GM21515 (cell line): Measurements from ENCODE around the gene CYFIP1.

Experiments
- ATAC-seq: cut with Tn5 transposase; IDR thresholded peaks from one replicate; pipeline ENCODE4 v1.9.1; 2021; ENCODE audit not compliant: unreplicated experiment

CYFIP1 gene

DNA sequence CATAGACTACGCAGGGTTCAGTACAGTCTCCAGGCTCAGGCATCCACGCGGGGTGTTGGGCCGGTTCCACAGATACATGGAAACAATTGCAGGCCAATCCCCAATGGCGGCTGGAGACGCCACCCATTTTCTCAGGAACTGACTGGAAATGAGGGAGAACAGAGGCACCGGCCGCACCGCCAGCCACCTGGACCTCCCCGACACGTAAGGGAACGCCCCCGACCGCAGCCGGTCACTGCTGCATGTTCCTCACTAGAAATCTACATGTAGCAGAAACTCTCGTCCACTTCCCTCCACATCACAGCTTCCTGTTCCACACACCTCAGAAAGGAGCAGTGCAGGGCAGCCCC, 29.2 kb downstream of the CYFIP1 start:
- ATAC-seq, result no peak

GRCh38 chr15:22950256-22950990, 29.7 kb downstream of the CYFIP1 start:
- ATAC-seq, result no peak

DNA sequence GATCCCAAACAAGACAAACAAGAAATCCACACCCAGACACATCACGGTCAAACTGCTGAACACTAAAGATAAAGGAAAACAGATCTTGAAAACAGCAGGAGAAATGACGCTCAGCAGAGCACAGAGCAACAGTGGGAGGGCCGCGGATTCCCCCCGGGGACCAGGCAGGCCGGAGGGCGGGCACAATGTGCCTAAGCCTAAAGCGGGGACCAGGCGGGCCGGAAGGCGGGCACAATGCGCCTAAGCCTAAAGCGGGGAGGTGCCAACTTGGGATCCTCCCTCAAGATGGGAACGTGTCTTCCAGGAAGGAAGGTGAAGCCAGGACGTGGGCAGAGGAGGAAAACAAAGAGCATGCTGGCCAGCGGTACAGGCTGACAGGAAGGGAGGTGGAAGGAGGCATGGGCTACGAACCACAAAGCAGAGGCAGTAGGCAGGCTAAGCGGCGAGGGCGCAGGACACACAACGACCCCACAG, 31.1 kb downstream of the CYFIP1 start:
- ATAC-seq, result peak; percentile 78

DNA sequence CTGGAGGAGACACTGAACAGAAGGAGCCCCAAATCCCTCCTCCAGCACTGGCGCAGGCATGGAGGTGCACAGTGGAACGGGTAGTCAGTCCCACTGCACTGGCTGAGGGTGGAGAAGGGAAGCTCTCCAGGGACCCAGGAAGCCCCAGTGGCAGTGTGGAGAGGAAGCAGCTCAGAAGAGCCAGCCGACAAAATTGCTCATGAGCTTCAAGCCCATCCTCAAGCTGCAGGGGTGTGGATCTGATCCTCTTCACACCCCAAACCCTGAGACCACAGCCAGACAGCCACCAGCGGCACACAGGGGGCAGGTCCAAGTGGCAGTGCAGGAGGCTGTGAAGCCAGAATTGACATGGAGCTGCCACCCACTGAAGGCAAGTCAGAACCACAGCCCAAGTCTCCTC, 32.1 kb downstream of the CYFIP1 start:
- ATAC-seq, result no peak

DNA sequence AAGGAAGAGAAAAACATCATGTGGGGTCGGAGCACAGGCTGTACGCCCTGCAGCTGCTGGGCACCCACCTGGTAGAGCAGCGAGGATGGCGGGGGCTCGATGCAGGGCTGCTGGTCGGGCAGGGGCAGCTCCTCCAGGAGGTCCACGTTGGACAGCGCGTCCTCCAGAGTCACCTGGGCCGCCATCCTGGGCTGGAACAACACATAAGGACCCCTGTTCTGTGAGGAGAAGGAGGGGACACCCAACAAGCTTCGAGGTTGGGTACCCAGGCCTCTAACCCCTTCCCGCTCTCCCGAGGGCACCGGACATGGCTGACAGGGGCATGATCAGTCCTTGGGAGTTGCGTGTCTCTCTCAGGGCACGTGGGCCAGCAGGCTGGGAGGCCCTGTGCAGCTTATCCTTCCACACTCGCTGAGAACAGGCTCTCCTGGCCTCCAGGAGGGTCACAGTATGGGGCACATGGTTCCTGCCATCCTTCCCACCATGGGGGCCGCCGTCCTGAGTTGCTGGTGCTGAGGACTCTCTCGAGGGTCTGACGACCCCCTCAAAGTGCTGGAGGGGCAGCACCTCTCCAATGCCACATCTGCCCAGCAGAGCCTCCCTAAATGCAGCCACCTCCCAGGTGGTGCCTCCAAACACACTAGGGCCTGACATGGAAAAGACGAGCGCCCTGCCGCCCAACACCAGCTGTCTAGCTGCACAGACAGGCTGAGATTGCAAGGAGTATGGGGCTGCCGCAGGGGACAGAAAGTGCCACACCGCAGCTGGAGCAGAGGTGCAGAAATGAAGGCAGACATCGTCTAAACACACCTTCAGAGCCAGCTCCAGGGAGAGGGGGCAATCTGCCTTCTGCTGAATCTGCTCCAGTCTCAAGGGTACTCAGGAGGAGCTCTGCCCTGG, 32.8 kb downstream of the CYFIP1 start:
- ATAC-seq, result no peak

- ATAC-seq, result no peak
Observed at GRCh38 chr15:22945071-22945470, 35.1 kb downstream of the CYFIP1 start.

GRCh38 chr15:22944651-22945050, 35.5 kb downstream of the CYFIP1 start:
- ATAC-seq, result no peak

DNA sequence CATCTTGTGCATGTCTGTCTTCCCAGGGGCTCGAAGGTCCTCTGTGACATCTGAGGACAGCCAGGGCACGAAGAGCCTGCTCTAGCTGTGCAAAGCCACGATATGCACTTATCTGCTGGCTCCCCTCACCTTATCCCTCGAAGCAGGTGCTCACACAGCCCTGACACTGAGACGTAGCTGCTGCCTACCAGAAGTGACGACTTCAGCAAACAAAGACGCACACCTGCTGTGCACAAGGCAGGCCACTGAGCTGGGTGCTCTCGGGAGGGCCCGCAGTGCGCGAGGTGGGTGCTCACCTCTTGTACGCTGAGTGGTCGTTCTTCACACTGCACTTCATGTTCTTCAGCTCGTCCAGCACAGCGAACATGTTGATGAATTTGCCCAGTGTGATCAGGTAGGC, 37.3 kb downstream of the CYFIP1 start:
- no peak for ATAC-seq

GRCh38 chr15:22942306-22942855, 37.8 kb downstream of the CYFIP1 start:
- ATAC-seq, result no peak

DNA sequence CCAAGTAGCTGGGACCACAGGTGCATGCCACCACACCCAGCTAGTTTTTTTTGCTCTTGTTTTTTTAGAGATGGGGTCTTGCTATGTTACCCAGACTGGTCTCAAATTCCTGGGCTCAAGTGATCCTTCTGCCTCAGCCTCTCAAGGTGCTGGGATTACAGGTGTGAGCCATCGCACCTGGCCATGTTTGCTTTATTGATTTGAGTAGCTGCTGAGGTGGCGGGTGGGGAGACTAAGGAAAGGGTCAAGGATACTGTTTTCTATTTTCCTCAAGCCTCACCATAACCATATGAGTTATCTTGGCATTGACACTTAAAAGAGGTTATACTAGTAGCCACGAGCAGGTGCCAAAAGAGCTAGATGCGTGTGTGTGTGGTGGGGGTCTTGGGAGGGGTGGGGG, 39.0 kb downstream of the CYFIP1 start:
- no peak for ATAC-seq

DNA sequence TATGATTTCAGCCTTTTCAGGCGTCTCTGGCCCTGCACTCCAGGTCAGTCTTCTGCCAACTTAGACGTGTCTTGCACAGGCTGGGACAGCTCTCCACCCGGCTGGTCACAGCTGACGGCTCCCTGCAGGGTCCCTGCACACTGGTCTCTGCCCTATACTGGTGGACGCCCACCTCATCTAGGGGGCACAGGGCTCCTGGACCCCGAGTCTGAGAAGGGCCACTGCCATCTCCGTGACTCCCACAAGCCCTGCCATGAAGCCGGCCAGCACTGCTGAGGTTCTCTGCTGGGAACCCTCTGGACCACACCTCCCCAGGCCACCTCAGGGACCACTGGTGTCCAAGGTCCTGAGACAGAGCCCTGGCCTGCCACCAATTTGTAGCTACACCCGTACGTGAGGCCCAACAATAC, 40.5 kb downstream of the CYFIP1 start:
- no peak for ATAC-seq

- no peak for ATAC-seq
Observed at GRCh38 chr15:22939051-22939450, 41.1 kb downstream of the CYFIP1 start.

DNA sequence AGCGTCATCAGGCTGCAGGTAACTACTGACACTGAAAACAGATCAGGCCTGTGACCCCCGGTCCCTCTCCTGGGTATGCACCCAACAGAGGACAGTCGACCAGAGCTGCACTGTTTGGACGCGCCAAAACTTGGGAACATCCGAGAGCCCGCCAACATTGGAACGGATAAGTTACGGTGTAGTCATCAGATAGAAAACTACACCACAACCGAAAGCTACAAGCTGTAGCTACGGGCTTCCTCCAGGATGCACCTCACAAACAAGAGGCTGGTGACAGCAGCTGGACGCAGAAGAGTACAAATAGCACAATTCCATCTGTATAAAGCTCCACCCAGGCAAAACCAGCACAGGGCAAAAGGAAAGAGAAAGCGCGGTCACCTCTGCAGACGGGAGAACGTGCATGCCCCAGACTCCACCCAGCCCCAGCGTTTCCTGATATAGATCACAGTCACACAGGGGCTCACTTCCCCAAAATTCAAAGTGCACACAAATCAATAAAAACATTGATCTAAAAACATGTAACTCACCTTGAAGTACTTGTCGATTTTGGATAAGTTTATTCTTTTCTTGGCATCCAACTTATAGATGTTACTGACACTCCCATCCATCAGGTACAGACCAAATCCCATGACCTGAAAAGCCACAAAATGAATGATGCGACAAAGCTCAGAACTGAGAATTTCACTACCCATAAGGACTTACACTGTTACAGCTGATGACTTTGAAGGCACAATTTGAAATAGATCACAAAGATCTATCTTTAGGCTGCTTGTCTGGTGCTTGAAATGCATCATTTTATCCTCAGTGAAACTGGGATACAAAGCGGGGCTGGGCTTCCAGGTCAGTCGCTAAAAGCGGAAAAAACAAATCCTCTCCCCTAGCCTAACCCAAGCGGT, 43.3 kb downstream of the CYFIP1 start:
- ATAC-seq, result peak; percentile 85

DNA sequence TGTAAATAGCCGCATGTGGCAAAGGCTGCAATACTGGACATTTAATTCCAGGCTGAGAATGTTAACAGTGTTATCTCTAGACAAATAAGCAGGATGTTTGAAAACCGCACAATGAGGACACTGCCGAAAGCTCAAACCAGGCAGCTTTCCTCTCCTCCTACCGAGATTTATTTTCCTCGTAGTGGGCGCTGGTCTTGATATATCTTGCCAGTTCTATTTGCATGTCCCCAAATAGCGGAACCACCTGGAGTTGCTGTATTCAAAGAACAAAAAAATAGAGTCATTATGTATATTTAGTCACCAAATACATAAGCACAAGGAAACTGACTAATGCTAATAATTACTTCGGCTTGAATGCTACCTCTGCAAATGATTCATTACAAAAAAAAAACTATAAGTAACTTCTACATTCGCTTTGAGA, 46.5 kb downstream of the CYFIP1 start:
- no peak for ATAC-seq

DNA sequence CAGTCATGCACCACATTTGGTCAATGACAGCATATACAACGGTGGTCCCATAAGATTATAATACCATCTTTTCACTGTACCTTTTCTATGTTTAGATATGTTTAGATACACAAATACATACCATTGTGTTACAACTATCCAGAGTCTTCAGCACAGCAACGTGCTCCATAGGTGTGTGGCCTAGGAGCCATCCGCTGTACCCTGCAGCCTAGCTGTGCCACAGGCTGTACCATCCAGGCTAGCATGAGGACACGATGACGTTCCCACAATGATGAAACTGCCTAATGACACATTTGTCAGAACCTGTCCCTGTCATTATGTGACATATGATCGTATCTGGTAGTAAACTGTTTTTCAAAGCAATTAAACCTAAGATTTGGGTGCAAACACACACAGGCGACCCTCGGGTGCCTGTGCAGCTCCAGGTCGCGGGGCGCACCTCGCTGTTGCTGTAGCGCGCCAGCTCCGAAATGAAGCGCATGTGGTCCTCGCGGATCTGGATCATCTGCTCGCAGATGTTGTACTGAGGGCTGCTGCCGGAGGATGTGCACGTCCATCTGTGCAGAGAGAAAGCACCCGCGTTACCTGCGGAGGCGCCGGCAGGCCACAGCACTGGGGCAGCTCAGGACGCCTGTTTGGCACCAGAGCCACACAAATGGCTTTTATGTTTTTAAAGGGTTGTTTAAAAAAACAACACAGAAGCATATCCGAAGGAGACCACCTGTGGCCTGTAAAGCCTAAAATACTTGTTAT, 48.2 kb downstream of the CYFIP1 start:
- ATAC-seq, result no peak

DNA sequence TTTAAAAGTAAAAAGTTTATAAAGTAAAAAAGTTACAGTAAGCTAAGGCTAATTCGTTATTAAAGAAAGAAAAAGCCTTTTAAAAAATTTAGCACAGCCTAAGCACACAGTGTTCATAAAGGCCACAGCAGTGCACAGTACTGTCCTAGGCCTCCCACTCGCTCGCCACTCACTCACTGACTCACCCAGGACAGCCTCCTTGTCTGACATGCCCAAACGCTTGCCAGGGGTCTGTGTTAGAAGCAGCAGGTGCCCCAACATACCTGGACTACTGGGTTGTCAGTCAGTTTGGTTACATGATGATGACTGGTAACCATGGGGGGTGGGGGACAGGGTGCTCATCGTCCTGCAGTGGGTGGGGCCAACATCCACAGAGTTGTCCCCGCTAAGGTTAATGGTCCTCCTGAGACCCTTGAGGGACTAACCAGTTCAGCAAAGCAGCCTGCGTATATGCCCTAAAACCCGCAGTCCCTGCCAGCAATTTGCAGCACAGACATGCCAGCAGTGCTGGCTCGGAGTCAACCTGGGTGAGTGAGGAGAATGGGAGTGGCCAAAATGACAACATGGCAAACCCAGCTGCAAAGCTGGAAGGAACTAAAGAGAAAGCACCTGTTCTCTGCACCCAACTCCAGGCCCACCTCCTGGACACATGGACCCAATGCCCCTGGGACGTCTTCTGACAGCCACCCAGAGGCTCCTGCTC, 49.2 kb downstream of the CYFIP1 start:
- ATAC-seq, result no peak

- no peak for ATAC-seq
Observed at GRCh38 chr15:22927761-22928160, 52.4 kb downstream of the CYFIP1 start.

GRCh38 chr15:22925875-22926274, 54.3 kb downstream of the CYFIP1 start:
- no peak for ATAC-seq

DNA sequence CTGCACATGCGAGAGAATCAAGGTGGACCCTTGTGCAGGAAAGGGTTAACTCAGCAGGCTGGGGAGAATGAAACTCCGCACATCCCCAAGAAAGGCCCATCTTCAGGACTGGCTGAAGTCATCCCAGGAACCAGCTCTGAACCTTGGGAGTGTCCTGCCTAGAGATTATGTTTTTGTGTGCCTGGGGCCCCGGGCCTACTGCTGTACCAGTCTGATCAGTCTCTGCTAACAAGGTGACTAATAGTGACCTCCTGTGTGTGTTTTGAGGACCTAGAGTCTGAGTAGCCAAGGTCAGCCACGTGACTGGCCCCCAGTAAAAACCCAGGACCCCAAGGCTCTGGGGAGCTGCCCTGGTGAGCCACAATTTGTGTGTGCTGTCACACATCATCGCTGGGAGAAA, 58.2 kb downstream of the CYFIP1 start:
- no peak for ATAC-seq

DNA sequence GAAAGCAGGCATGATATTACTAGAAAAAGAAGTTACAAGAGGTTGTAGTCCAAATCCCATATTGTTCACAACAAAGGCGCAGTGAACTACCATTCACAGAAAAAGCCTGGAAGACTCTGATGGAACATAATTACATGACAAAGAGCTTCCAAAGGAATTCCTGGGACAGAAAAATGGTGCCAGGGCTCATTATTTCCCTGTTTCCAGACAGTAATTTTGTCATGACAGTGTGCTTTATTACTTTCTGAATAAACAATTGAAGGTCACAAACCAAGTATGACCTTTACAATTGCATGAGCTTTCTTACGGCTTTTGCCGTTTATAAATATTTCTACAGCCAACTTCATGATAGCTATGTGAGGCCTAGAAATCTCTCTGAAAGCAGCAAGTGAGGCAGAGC, 61.0 kb downstream of the CYFIP1 start:
- no peak for ATAC-seq
